VCaP (cell line): ENCODE measurements around the gene HLA-DRB1.
"Not testable (repeated sequence)": the region's sequence is repeated elsewhere in the genome, so short reads cannot be mapped to it uniquely, and the experiment has no call there.

ENCODE experiments used
- H3K27ac ChIP-seq: fragments of 450-650 bp; 2 replicates; pipeline ENCODE4 v1.5.1; 2017
- TF ChIP-seq, protein P1 (sequence below): fragments of 450-650 bp; conservative IDR thresholded peaks from 2 replicates; pipeline ENCODE4 v1.5.1; 2017; ENCODE audit warnings: mild to moderate bottlenecking, moderate library complexity

The HLA-DRB1 gene

DNA sequence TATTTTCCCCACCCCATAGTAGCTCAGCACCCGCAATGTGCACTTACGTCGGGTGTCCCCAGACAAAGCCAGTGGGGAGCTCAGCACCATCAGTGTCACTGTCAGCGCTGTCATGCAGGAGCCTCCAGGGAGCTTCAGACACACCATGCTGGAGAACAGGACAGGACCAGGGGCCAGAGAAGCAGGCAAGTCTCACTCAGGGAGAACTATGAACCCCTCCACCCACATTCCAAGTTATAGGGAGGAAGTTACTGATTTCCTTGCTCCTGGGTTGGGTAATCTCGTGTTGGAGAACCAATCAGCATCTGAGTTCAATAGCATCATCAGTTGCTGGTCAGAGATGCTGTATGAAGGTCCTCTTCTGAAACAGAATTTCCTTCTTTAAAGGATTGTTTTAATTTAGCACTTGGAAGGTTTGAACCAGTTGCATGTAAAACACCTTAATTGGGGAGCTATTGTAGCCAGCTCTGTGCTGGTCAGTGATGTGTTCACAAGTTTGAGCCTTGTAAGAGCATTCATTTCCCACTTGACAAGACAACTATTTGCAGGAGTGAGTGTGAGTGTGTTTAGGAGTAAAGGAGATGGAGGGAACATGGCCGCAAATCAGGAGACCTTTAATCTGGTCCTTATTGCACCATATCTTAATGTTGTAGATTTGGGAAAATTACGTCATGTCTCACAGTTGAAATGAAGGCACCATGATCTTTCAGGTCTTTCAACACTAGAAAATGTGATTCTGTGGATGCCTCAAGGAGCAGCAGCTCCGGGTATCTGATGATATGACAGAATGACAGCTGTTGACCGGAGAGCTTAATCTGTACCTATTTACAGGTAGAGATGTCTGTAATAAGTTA lies at the start of gene HLA-DRB1:
Gene HLA-DRB1 (minus strand): TSS at position 253 of the 854 bp plus-strand sequence. CDS start 106 bp downstream, at position 147.
- H3K27ac ChIP-seq, result no peak within 1 kb of the TSS
- TF ChIP-seq, protein P1, sequence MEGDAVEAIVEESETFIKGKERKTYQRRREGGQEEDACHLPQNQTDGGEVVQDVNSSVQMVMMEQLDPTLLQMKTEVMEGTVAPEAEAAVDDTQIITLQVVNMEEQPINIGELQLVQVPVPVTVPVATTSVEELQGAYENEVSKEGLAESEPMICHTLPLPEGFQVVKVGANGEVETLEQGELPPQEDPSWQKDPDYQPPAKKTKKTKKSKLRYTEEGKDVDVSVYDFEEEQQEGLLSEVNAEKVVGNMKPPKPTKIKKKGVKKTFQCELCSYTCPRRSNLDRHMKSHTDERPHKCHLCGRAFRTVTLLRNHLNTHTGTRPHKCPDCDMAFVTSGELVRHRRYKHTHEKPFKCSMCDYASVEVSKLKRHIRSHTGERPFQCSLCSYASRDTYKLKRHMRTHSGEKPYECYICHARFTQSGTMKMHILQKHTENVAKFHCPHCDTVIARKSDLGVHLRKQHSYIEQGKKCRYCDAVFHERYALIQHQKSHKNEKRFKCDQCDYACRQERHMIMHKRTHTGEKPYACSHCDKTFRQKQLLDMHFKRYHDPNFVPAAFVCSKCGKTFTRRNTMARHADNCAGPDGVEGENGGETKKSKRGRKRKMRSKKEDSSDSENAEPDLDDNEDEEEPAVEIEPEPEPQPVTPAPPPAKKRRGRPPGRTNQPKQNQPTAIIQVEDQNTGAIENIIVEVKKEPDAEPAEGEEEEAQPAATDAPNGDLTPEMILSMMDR, result no peak

DNA sequence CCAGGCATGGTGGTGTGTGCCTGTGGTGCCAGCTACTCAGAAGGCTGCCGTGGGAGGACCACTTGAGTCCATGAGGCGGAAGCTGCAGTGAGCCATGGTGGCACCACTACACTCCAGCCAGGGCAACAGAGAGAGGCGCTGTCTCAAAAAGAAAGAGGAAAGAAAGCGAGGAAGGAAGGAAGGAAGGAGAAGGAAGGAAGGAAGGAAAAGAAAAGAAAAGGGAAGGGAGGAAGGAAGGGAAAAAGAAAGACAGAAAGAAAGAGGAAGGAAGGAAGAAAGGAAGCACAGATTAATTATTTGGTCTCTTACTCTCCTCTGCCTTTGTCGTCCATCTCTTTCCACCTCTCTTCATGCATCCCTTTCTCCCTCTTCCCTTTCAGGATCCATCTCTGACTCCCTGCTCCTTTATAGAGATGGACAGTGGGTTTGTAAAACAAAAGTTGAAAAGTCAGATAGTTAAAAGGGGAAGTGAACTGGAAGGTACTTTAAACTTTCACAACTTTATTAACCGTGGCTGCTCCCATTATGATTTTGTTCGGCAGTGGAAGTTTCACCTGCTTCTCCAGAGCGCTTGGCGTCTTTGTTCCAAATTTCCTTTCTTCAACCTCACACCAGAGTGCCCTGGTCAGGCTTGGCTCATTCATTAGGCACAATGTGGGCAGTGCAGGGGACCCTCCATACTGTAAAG lies 49.0 kb upstream of the HLA-DRB1 start:
- TF ChIP-seq, protein P1, result no peak

DNA sequence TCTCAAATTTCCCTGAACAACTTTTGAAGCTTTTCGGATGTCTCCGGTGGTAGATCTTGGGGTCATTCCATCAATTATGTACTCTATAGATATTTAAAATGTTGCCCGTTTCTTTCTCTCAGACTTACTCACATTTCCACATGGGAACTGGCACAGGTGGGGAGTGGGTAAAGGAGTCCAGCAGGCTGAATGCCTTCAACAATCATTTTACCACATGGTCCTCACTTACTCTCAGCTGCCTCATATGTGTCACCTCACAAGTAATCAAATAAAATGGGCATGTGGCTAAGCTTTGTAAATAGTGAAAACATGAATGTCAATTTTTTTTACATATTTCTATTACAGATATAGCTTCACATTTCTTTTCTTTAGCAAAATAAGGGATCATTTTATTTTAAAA lies 48.2 kb upstream of the HLA-DRB1 start:
- H3K27ac ChIP-seq, result no peak overlapping the region
- TF ChIP-seq, protein P1, result no peak

More for the DNA sequence above, 49.0 kb upstream of the HLA-DRB1 start:
- no peak overlapping the region for H3K27ac ChIP-seq

DNA sequence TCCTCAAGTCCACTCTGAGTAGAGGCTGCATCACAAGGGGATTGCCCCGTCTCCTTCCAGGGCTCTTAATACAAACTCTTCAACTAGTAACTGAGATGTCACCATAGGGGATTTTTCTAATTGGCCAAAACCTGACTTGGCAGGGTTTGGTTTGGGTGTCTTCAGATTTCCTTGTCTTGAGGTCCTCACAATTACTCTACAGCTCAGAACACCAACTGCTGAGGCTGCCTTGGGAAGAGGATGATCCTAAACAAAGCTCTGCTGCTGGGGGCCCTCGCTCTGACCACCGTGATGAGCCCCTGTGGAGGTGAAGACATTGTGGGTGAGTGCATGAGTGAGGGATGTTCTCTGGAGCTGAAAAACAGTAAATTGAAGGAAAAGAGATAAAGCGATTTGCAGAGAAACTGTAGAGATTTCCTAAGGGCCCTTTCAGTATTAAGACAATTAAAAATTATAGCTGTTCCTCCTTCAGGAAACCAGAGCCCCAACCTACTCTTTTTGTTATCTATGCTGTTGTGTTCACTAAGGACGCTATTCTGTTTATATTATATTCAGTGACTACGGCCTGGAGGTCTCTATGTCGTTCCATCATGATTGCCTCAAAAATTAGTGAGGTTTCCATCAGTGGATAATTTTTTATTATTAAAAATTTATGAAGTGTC lies 47.7 kb upstream of the HLA-DRB1 start, which contains the start of gene HLA-DQA1:
Gene HLA-DQA1 (plus strand): TSS at position 188 of the 662 bp plus-strand sequence. CDS start 53 bp downstream, at position 241.
- H3K27ac ChIP-seq, result no peak within 1 kb of the TSS
- TF ChIP-seq, protein P1, result no peak

DNA sequence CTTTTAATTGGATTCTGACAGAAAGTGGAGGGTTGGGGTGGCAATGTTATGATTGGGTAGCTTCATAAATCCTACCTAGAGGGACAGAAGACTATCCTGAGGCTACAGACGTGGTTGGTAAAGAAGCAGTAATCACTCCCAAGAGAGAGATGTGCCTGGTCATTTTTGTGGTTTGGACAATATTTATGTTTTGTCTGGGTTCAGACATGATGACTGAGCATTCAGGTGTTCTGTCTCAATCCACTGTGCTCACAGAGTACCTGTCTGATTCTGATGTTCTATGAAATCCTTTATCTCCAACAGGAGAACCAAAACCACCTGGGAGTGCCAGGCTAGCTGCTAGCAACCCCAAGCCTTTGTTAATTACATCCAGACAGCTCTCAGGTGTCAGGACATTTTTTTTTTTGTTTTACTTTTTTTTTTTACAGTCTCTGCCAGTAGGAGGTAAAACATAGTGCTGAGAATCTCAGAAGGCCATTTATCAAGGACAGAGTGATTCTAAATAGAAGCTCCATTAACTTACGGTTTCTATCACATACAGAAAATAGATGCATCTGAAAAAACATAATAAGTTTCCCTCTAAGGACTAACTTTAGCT lies 46.0 kb upstream of the HLA-DRB1 start:
- TF ChIP-seq, protein P1, result no peak
- H3K27ac ChIP-seq, result no peak overlapping the region

DNA sequence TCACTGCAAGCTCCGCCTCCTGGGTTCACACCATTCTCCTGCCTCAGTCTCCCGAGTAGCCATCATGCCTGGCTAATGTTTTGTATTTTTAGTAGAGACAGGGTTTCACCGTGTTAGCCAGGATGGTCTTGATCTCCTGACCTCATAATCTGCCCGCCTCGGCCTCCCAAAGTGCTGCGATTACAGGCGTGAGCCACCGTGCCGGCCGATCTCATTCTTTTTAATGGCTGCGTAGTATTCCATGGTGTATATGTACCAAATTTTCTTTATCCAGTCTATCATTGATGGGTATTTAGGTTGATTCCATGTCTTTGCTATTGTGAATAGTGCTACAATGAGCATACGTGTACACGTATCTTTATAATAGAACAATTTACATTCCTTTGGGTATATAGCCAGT lies 40.1 kb upstream of the HLA-DRB1 start:
- H3K27ac ChIP-seq, result not testable (repeated sequence)

DNA sequence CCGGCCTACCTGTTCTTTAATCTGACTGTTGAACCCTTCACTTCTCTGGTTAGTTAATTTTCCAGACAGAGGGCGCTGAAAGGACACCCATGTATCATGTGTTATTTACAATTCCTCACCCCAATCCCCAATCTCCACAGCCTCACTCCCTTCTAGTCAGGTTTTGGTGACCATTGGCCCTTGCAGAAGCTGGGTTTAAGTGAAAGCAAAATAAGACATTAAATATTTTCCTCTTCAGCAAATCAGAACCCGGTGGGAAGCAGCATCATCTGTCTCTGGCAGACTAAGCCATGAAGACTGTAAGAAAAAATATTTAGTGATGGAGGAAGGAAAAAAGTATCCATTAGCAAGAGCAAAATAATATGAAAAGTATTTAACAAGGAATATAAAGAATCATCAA lies 38.2 kb upstream of the HLA-DRB1 start:
- TF ChIP-seq, protein P1, result no peak
- no peak overlapping the region for H3K27ac ChIP-seq
